ENCODE results near the gene PRRX2.

The PRRX2 gene

GRCh38 chr9:129720865-129721545 is 55.6 kb downstream of the PRRX2 start:
- no peak overlapping the region for H3K4me3 ChIP-seq (ENCODE audit: low read length)
- H3K9me3 ChIP-seq (ENCODE audit: control insufficient read depth, low read length) = no peaks in the 10 kb centered on the region
- H3K9ac ChIP-seq (ENCODE audit: low read length) = no peak overlapping the region
- H3K27me3 ChIP-seq (ENCODE audit: control insufficient read depth, insufficient read depth, low read length) = no peaks in the 10 kb centered on the region
- no peaks in the 10 kb centered on the region for H3K36me3 ChIP-seq (ENCODE audit: control insufficient read depth, insufficient read depth, low read length)
- peaks cover 8% of the 10 kb centered on the region for H3K4me1 ChIP-seq (ENCODE audit: control insufficient read depth, insufficient read depth, low read length)

GRCh38 chr9:129722913-129723312 is 57.5 kb downstream of the PRRX2 start:
- no peak overlapping the region for H3K4me3 ChIP-seq (ENCODE audit: low read length)
- no peaks in the 10 kb centered on the region for H3K9me3 ChIP-seq (ENCODE audit: control insufficient read depth, low read length)
- H3K4me1 ChIP-seq (ENCODE audit: control insufficient read depth, insufficient read depth, low read length) = peaks cover 14% of the 10 kb centered on the region
- H3K36me3 ChIP-seq (ENCODE audit: control insufficient read depth, insufficient read depth, low read length) = no peaks in the 10 kb centered on the region
- H3K27me3 ChIP-seq (ENCODE audit: control insufficient read depth, insufficient read depth, low read length) = no peaks in the 10 kb centered on the region
- H3K9ac ChIP-seq (ENCODE audit: low read length) = no peak overlapping the region

- Histone ChIP-seq H3K4me1 (ENCODE audit: control insufficient read depth, insufficient read depth, low read length) (peaks cover 6% of the 10 kb centered on the region), H3K27me3 (ENCODE audit: control insufficient read depth, insufficient read depth, low read length) (no peaks in the 10 kb centered on the region), H3K36me3 (ENCODE audit: control insufficient read depth, insufficient read depth, low read length) (no peaks in the 10 kb centered on the region), H3K9me3 (ENCODE audit: control insufficient read depth, low read length) (no peaks in the 10 kb centered on the region), H3K4me3 (ENCODE audit: low read length) (no peak overlapping the region), H3K9ac (ENCODE audit: low read length) (no peak overlapping the region)
Observed at GRCh38 chr9:129724456-129725190, 59.2 kb downstream of the PRRX2 start.

- H3K36me3 ChIP-seq (ENCODE audit: control insufficient read depth, insufficient read depth, low read length) = no peaks in the 10 kb centered on the region
- H3K27me3 ChIP-seq (ENCODE audit: control insufficient read depth, insufficient read depth, low read length) = no peaks in the 10 kb centered on the region
- peaks cover 6% of the 10 kb centered on the region for H3K4me1 ChIP-seq (ENCODE audit: control insufficient read depth, insufficient read depth, low read length)
- H3K9ac ChIP-seq (ENCODE audit: low read length) = no peak overlapping the region
- H3K9me3 ChIP-seq (ENCODE audit: control insufficient read depth, low read length) = no peaks in the 10 kb centered on the region
- no peak overlapping the region for H3K4me3 ChIP-seq (ENCODE audit: low read length)
Observed at GRCh38 chr9:129725795-129726251, 60.4 kb downstream of the PRRX2 start.

GRCh38 chr9:129726322-129727160 is 61.1 kb downstream of the PRRX2 start:
- Histone ChIP-seq H3K4me3 (ENCODE audit: low read length) (no peak overlapping the region), H3K27me3 (ENCODE audit: control insufficient read depth, insufficient read depth, low read length) (no peaks in the 10 kb centered on the region), H3K36me3 (ENCODE audit: control insufficient read depth, insufficient read depth, low read length) (no peaks in the 10 kb centered on the region), H3K9me3 (ENCODE audit: control insufficient read depth, low read length) (no peaks in the 10 kb centered on the region), H3K9ac (ENCODE audit: low read length) (no peak overlapping the region), H3K4me1 (ENCODE audit: control insufficient read depth, insufficient read depth, low read length) (peaks cover 6% of the 10 kb centered on the region)

- Histone ChIP-seq H3K4me1 (ENCODE audit: control insufficient read depth, insufficient read depth, low read length) (peaks cover 6% of the 10 kb centered on the region), H3K9ac (ENCODE audit: low read length) (no peak overlapping the region), H3K36me3 (ENCODE audit: control insufficient read depth, insufficient read depth, low read length) (no peaks in the 10 kb centered on the region), H3K27me3 (ENCODE audit: control insufficient read depth, insufficient read depth, low read length) (no peaks in the 10 kb centered on the region), H3K4me3 (ENCODE audit: low read length) (no peak overlapping the region), H3K9me3 (ENCODE audit: control insufficient read depth, low read length) (no peaks in the 10 kb centered on the region)
Observed at GRCh38 chr9:129728744-129729143, 63.3 kb downstream of the PRRX2 start.

- H3K9me3 ChIP-seq (ENCODE audit: control insufficient read depth, low read length) = no peaks in the 10 kb centered on the region
- peaks cover 3% of the 10 kb centered on the region for H3K4me1 ChIP-seq (ENCODE audit: control insufficient read depth, insufficient read depth, low read length)
- H3K4me3 ChIP-seq (ENCODE audit: low read length) = no peak overlapping the region
- H3K9ac ChIP-seq (ENCODE audit: low read length) = no peak overlapping the region
- no peaks in the 10 kb centered on the region for H3K36me3 ChIP-seq (ENCODE audit: control insufficient read depth, insufficient read depth, low read length)
- H3K27me3 ChIP-seq (ENCODE audit: control insufficient read depth, insufficient read depth, low read length) = no peaks in the 10 kb centered on the region
Observed at GRCh38 chr9:129731477-129732085, 66.1 kb downstream of the PRRX2 start.

- H3K36me3 ChIP-seq (ENCODE audit: control insufficient read depth, insufficient read depth, low read length) = no peaks in the 10 kb centered on the region
- H3K9me3 ChIP-seq (ENCODE audit: control insufficient read depth, low read length) = no peaks in the 10 kb centered on the region
- H3K9ac ChIP-seq (ENCODE audit: low read length) = no peak overlapping the region
- H3K27me3 ChIP-seq (ENCODE audit: control insufficient read depth, insufficient read depth, low read length) = no peaks in the 10 kb centered on the region
- H3K4me1 ChIP-seq (ENCODE audit: control insufficient read depth, insufficient read depth, low read length) = no peaks in the 10 kb centered on the region
- no peak overlapping the region for H3K4me3 ChIP-seq (ENCODE audit: low read length)
Observed at GRCh38 chr9:129732100-129732499, 66.7 kb downstream of the PRRX2 start.

- no peak overlapping the region for H3K4me3 ChIP-seq (ENCODE audit: low read length)
- no peak overlapping the region for H3K9ac ChIP-seq (ENCODE audit: low read length)
- H3K36me3 ChIP-seq (ENCODE audit: control insufficient read depth, insufficient read depth, low read length) = no peaks in the 10 kb centered on the region
- H3K27me3 ChIP-seq (ENCODE audit: control insufficient read depth, insufficient read depth, low read length) = no peaks in the 10 kb centered on the region
- peaks cover 3% of the 10 kb centered on the region for H3K4me1 ChIP-seq (ENCODE audit: control insufficient read depth, insufficient read depth, low read length)
- no peaks in the 10 kb centered on the region for H3K9me3 ChIP-seq (ENCODE audit: control insufficient read depth, low read length)
Observed at GRCh38 chr9:129732946-129733631, 67.6 kb downstream of the PRRX2 start.

- Histone ChIP-seq H3K4me1 (ENCODE audit: control insufficient read depth, insufficient read depth, low read length) (peaks cover 7% of the 10 kb centered on the region), H3K36me3 (ENCODE audit: control insufficient read depth, insufficient read depth, low read length) (no peaks in the 10 kb centered on the region), H3K9ac (ENCODE audit: low read length) (no peak overlapping the region), H3K9me3 (ENCODE audit: control insufficient read depth, low read length) (no peaks in the 10 kb centered on the region), H3K4me3 (ENCODE audit: low read length) (no peak overlapping the region), H3K27me3 (ENCODE audit: control insufficient read depth, insufficient read depth, low read length) (no peaks in the 10 kb centered on the region)
Observed at GRCh38 chr9:129733632-129733953, 68.1 kb downstream of the PRRX2 start.

- H3K9me3 ChIP-seq (ENCODE audit: control insufficient read depth, low read length) = no peaks in the 10 kb centered on the region
- peaks cover 7% of the 10 kb centered on the region for H3K4me1 ChIP-seq (ENCODE audit: control insufficient read depth, insufficient read depth, low read length)
- no peak overlapping the region for H3K4me3 ChIP-seq (ENCODE audit: low read length)
- H3K9ac ChIP-seq (ENCODE audit: low read length) = no peak overlapping the region
- no peaks in the 10 kb centered on the region for H3K36me3 ChIP-seq (ENCODE audit: control insufficient read depth, insufficient read depth, low read length)
- H3K27me3 ChIP-seq (ENCODE audit: control insufficient read depth, insufficient read depth, low read length) = no peaks in the 10 kb centered on the region
Observed at GRCh38 chr9:129735546-129735945, 70.1 kb downstream of the PRRX2 start.

Data from mucosa of stomach (tissue), 1 donor.